ENCODE results near the gene C1orf167. TPM values are rescaled to one million over a fixed set of nuclear protein-coding genes. Genes with fewer than 3 reads are reported as not detected.

Gene C1orf167
- total RNA-seq, 1 experiment from 2014 or later: 0.39 TPM

DNA sequence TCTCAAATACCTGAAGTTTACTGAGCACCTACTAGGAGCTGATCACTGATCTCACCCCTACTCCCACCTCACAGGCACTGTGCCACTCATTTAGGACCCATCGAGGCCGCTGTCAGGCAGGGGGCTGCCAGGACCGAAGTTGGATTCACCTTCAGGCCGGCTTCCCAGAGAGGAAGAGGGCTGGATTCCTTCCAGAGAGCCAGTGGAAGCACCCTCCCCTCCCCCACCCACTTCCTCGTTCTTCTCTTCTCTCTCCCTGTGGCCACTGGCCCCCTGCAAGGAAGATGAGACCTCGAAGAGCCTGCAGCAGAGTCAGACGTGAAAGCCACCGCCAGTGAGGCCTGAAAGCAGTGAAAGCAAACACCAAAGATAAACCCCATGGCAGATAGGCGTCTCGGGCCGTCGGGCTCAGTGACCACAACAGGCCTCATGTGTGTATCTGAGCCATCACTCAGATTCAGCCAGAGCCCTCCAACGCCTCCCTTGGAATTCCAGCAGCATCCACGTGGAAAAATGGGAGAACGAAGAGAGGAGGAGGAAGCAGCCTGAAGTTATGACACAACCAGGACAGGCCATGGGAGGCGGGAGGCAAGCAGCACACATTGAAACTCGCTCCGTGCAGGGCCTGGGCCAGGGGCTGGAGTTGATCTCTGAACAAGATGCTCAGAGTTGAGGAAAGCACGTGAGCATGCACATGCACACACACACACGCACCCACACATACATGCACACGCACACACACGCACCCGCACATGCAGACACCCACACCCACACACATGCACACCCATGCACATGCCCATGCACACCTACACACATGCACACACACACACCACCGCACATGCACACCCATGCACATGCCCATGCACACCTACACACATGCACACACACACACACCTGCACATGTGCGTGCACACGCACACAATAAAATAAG, 32.2 kb upstream of the C1orf167 start:
- Histone ChIP-seq H2BK12ac (ENCODE audit: insufficient read length, low read depth, low read length) (no peak overlapping the region), H3T11ph (ENCODE audit: low read length) (no peak overlapping the region), H3K56ac (ENCODE audit: insufficient read length, low read depth, low read length) (no peak overlapping the region), H3K14ac (ENCODE audit: insufficient read depth, low read length) (0 out of 2 replicates have a peak overlapping the region, but pooled peaks have one; percentile 3), H3K4me2 (ENCODE audit: insufficient read depth, insufficient read length, low read length) (no peak overlapping the region), H3K4me1 (ENCODE audit: insufficient read depth, low read length) (peaks cover 8% of the 10 kb centered on the region), H3K79me1 (ENCODE audit: insufficient read depth, low read depth, low read length, poor library complexity, severe bottlenecking) (no peaks in the 10 kb centered on the region), H4K8ac (replicated peaks; ENCODE audit: insufficient read length, low read depth, low read length) (no peak overlapping the region), H2AFZ (ENCODE audit: low read length) (no peak overlapping the region), H2AK5ac (ENCODE audit: insufficient read length, low read length) (no peak overlapping the region), H3K27me3 (ENCODE audit: insufficient read depth, low read length) (no peaks in the 10 kb centered on the region), H3K9ac (ENCODE audit: extremely low read depth, insufficient read length, low read length) (no peak overlapping the region), H3K27ac (ENCODE audit: insufficient read length, low read depth, low read length) (no peak overlapping the region), H2BK20ac (ENCODE audit: low read depth, low read length, poor library complexity, severe bottlenecking) (no peak overlapping the region), H3K18ac (ENCODE audit: insufficient read length, low read depth, low read length) (no peak overlapping the region), H3K23ac (ENCODE audit: insufficient read length, low read depth, low read length) (no peak overlapping the region), H3K79me2 (ENCODE audit: insufficient read depth, low read length) (no peaks in the 10 kb centered on the region), H4K20me1 (ENCODE audit: control insufficient read depth, insufficient read depth, insufficient read length) (no peaks in the 10 kb centered on the region), H2BK5ac (ENCODE audit: insufficient read length, low read length) (no peak overlapping the region), H2BK120ac (ENCODE audit: low read depth, low read length, poor library complexity, severe bottlenecking) (no peak overlapping the region), H3K23me2 (ENCODE audit: insufficient read length, low read depth, low read length, poor library complexity, severe bottlenecking) (no peaks in the 10 kb centered on the region), H2BK15ac (ENCODE audit: low read depth, low read length) (no peak overlapping the region), H3K4ac (ENCODE audit: low read depth, low read length) (no peak overlapping the region), H4K5ac (ENCODE audit: insufficient read length, low read depth, low read length) (no peak overlapping the region), H4K91ac (ENCODE audit: insufficient read length, low read depth, low read length) (no peak overlapping the region), H3K9me3 (ENCODE audit: control insufficient read depth, low read depth, low read length) (no peaks in the 10 kb centered on the region)
- DNase-seq: no peak
- H3K27ac Mint-ChIP-seq: peak overlapping the region; percentile 47 to 85 (median 76); a peak in 4 of 7 replicates
- H3K9me3 Mint-ChIP-seq: no peaks in the 10 kb centered on the region; a peak in 1 of 5 replicates
- no CpG with 5 or more reads among the region's 26 CpGs for WGBS (ENCODE audit: extremely low coverage, insufficient read length, low lambda C conversion rate)
- H3K4me1 Mint-ChIP-seq: peaks cover 46 to 50% of the 10 kb centered on the region in 2 experiments
- no peaks in the 10 kb centered on the region for H3K36me3 Mint-ChIP-seq (ENCODE audit: insufficient read depth in 1 of 3, low read depth in 3 of 3)
- H3K27me3 Mint-ChIP-seq (ENCODE audit: low read depth): no peaks in the 10 kb centered on the region; the same call in 1 of the 2 replicates
- H3K4me3 Mint-ChIP-seq: no peak overlapping the region
- TF ChIP-seq, protein P1, sequence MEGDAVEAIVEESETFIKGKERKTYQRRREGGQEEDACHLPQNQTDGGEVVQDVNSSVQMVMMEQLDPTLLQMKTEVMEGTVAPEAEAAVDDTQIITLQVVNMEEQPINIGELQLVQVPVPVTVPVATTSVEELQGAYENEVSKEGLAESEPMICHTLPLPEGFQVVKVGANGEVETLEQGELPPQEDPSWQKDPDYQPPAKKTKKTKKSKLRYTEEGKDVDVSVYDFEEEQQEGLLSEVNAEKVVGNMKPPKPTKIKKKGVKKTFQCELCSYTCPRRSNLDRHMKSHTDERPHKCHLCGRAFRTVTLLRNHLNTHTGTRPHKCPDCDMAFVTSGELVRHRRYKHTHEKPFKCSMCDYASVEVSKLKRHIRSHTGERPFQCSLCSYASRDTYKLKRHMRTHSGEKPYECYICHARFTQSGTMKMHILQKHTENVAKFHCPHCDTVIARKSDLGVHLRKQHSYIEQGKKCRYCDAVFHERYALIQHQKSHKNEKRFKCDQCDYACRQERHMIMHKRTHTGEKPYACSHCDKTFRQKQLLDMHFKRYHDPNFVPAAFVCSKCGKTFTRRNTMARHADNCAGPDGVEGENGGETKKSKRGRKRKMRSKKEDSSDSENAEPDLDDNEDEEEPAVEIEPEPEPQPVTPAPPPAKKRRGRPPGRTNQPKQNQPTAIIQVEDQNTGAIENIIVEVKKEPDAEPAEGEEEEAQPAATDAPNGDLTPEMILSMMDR (conservative IDR thresholded peaks at IDR 0.05): no peak
